ENCODE results near the gene NELL1.

Gene NELL1

GRCh38 chr11:20873054-20873453, 203.7 kb downstream of the NELL1 start:
- no peak for DNase-seq (ENCODE audit: low read depth in 2 of 2)

DNA sequence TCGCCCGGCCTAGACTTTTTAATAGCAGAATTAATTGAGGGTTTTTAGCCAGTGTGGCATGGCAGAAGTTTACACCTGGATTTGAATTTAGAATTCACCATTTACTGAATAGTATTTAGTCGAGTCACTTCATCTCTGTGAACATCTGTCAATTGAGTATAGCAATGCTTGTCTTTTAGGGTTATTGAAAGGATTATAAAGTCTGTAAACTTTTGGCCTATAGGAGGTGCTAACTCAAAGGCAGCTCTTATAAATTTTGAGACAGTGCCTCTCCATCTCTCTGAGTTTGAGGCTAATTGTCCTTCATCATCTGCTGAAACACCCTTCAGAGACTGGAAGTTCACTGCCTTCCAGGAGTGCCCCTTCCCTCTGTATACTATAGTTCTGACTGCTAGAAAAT, 205.0 kb downstream of the NELL1 start:
- no peak for DNase-seq (ENCODE audit: low read depth in 2 of 2)

- no peak for DNase-seq (ENCODE audit: low read depth in 2 of 2)
These were observed 206.5 kb downstream of the NELL1 start for GRCh38 chr11:20875889-20876288.

- DNase-seq (ENCODE audit: low read depth in 2 of 2) = no peak
These were observed 207.4 kb downstream of the NELL1 start for GRCh38 chr11:20876738-20877137.

DNA sequence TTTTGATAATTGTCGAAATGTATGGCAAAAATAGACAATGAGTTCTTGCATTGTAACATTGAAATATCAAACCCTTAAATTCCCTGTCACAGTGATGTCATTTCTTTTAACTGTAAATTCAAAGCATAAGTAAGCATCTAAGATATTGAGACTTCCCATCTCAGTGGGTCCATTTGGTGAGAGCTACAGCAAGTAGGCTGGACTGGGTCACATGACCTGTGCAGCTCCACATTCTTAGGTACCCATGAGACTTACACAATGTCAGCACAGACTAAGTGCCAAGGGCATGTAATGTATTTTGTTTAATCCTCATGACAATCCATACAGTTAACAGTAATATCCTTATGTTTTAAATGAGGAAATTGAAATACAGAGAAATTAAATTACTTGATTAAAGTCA, 210.7 kb downstream of the NELL1 start:
- no peak for DNase-seq (ENCODE audit: low read depth in 2 of 2)

- DNase-seq (ENCODE audit: low read depth in 2 of 2) = no peak
These were observed 212.1 kb downstream of the NELL1 start for GRCh38 chr11:20881328-20882079.

DNA sequence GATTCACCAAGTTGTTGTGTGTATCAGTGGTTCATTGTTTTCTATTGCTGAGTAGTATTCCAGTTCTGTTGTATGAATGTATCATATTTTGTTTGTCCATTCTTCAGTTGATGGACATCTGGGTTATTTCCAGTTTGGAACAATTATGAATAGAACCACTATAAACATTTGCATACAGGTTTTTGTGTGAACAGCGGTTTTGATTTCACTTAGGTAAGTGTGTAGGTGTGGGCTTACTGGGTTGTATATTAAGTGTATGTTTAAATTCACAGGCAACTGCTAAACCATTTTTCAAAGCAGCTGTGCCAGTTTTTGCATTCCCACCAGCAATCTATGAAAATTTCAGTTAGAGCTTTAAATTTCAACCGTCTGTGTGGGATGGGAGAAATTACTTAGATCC, 217.8 kb downstream of the NELL1 start:
- DNase-seq (ENCODE audit: low read depth in 2 of 2) = no peak

DNA sequence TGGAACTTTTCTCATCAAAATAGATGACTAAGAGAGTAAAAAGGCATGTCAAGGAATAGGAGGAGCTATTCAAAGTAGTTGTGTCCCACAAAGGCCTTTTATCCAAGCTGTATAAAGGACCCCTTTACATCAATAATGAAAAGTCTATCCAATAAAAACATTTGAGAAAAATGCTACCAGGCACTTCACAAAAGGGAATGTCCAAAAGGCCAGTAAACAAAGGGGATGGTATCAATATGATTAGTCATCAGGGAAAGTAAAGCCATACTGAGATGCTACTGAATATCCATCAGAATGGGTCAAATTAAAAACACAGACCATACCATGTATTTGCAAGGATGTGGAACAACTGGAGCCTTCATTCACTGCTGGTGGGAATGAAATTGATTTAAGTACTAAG, 224.9 kb downstream of the NELL1 start:
- no peak for DNase-seq (ENCODE audit: low read depth in 2 of 2)

DNA sequence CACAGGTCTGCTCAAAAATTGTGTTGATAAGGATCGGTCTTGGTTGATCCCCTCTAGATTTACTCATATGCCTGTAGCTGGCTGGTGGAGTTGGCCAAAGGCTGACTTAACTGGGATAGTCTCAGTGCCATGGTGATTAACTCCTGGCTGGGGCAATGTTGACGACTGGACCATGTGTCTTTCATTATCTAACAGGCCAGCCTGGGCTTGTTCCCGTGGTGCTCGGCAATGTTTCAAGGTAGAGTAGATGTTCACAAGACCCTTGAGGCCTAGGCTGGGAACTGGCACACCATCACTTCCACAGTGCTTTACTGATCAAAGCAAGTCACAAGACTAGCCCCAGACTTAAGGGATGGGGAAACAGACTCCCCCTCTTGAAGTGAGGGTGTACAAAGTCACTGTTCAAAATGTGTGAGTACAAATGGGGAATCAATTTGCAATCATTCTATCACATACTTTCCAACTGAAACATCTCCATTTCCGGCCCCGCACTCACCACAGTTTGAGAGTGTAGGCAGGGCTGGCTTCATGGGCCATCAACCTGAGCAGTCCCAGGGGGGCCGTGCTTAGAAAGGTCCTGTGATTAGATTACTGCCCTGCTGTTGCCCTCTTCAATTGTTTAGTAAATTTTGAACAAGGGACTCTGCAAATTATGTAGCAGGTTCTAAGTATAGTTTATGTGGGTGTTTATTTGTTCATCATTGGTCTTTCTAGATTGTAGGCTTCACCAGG, 240.8 kb downstream of the NELL1 start:
- DNase-seq (ENCODE audit: low read depth in 2 of 2) = no peak

DNA sequence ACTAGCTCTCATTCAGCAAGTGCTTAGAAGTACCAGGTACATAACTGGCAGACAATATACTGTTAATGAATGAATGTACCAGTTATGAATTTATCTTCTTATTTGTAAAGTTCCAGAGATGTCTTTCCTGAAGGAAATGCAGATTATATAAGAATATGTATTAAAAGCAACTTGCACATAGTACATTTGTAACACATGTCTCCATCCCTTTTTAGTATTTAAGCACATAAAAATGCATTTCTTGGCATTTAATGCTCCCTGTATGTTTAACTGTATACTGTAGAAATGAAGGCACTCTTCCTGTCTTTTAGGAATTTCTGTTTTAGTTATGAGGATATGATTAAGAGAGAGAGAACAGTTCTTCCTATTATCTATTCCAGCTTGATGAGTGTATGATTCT, 241.3 kb downstream of the NELL1 start:
- no peak for DNase-seq (ENCODE audit: low read depth in 2 of 2)

DNA sequence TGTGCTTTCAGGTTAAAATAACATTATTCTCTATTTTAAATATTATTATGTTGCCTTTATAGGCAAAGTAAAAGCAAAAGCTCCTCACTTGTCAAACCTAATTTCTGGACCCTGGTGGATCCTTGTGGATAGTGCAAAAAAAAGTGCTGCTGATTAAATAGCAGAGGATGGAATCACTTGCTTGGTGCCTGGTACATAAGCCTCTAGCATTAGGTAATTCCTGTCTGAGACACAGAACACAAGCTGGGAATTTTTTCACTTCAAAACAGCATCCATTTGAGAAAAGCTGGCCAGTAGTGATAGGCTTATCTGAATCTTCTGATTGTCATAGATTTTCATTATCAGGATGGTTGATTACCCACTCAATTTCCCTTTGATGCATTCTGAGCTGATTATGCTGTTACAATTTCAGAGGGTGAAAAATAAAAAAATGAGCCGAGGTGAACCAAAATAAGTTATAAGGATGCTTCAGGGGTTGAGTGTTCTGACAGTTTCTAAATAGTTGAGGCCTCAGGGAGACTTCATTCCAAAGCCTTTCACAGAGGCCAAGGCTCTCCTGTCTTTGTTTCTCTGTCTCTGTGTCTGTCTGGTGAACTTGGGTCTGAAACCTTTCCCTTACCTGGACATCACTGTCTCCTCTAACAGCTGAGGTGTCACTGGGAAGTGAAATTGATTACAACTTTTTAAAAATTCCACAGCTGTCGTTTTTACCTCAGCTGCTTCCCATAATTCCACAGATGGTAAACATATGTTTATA, 242.9 kb downstream of the NELL1 start:
- no peak for DNase-seq (ENCODE audit: low read depth in 2 of 2)

DNA sequence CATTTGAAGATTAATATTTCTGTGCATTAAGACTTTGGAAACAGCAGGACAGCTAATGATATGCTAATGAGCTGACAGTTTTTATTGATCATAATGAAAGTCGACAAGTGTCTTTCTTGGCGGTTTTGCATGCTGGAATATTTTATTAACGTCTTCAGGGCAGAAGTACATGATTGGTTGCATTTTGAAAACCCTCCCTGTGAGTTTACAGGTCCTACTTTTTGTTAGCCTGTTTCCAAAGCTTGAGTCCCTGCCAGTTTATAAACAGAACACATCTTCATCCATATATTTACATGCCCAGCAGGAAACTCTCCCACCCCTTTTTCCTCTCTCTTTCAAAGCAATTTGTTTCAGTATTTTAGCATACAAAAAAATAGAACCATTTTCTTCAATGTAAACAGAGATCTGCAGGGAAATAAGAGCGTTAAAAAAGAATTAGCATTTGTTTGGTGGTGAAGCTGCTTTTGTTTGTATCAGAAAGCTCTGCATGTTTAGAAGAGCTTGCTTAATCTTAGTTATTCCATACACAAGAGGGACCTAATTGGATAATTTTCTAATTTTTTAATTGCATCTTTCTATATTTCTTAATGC, 243.6 kb downstream of the NELL1 start:
- DNase-seq (ENCODE audit: low read depth in 2 of 2) = no peak

DNA sequence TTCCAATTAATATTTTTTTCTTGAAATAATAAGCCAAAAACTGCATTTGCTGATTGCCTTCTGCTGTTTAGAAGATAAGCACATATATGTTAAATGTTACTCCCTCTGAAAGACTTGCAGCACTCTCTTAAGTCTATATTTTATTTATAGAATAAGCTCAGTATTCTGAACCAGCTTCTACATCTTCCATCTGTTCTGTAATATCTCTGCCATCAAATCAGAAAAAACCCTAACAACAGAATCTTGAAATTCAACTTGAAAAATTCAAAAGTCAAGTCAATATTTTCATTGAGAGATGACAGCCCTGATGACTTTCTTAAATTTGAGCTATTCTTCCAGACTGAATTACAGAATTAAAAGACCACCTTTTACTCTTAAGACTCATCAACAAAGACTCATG, 247.9 kb downstream of the NELL1 start:
- no peak for DNase-seq (ENCODE audit: low read depth in 2 of 2)

GRCh38 chr11:20926799-20927540, 257.6 kb downstream of the NELL1 start:
- DNase-seq (ENCODE audit: low read depth in 2 of 2) = no peak

- no peak for DNase-seq (ENCODE audit: low read depth in 2 of 2)
These were observed 261.6 kb downstream of the NELL1 start for GRCh38 chr11:20931029-20931428.

DNA sequence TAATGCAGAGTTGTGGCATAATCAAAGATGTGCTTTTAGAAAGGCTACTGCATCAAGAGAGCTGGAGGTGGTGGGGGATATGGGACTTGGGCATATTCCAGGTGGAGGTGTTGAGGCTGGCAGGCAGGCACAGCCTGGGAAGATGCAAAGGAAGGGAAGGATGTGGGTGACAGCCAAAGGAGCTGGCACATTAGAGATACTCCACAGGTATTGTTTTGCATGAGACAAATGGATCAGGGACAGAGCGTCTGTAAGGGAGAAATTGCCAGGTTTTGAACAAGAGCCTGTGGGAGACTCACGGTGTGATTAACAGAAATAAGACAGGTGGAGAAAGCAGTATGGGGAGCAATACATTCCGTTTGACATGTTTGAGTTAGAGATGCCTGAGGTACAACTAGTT, 263.7 kb downstream of the NELL1 start:
- DNase-seq (ENCODE audit: low read depth in 2 of 2) = no peak

GRCh38 chr11:20933958-20934357, 264.6 kb downstream of the NELL1 start:
- DNase-seq (ENCODE audit: low read depth in 2 of 2) = no peak

GRCh38 chr11:20934516-20934915, 265.1 kb downstream of the NELL1 start:
- DNase-seq (ENCODE audit: low read depth in 2 of 2) = no peak

- no peak for DNase-seq (ENCODE audit: low read depth in 2 of 2)
These were observed 268.4 kb downstream of the NELL1 start for GRCh38 chr11:20937826-20938225.

GRCh38 chr11:20949585-20949984, 280.2 kb downstream of the NELL1 start:
- no peak for DNase-seq (ENCODE audit: low read depth in 2 of 2)

GRCh38 chr11:20962581-20962980, 293.2 kb downstream of the NELL1 start:
- no peak for DNase-seq (ENCODE audit: low read depth in 2 of 2)

DNA sequence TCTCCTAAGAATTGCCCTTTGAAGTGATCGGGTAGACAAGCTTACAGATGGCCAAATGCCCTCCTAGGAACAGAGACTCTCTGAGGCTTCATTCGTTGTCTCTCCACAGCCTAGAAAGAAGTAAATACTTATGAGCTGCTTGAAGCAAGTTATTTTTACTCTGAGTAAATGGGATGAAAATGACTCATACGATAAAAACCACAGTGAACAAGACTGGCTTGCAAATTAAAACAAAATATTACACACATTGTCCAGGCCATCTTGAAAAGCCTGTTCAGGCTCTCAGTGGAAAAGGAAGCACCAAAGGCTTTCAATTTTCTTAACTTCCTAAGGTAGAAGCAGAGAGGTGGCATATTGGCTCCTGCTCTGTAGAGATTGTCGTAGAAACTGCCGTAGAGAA, 294.2 kb downstream of the NELL1 start:
- no peak for DNase-seq (ENCODE audit: low read depth in 2 of 2)

Measured in fibroblast of skin of left biceps (primary cell).